B cell (primary cell): ENCODE measurements around the gene SCAND1. TPM values are rescaled to one million over a fixed set of nuclear protein-coding genes. Genes with fewer than 3 reads are reported as not detected.
A peak's percentile ranks its signal among the peaks of the same experiment; 100 is the strongest.

Source experiments
- ATAC-seq: fragments of 200-7000 bp; cut with Tn5 transposase; one replicate; pipeline ENCODE4 v1.10.0; 2021; ENCODE audit warnings: low read depth, mild to moderate bottlenecking, moderate number of reproducible peaks, moderate library complexity
- CTCF ChIA-PET: fragments of 350-600 bp; sonication (Branson Sonifier 250); formaldehyde crosslinking; loops from one replicate; lab custom pipeline; 2021; ENCODE audit warnings: antibody characterized with exemption, inconsistent platforms; lab: Charles Lee
- POLR2A ChIA-PET: fragments of 350-600 bp; sonication (Branson Sonifier 250); formaldehyde crosslinking; loops from one replicate; lab custom pipeline; 2021; ENCODE audit warnings: antibody characterized with exemption; lab: Charles Lee
- DNase-seq: peaks from one replicate; pipeline ENCODE4 v3.0.0; 2013
- H2AFZ ChIP-seq: 2 replicates; pipeline ENCODE4 v1.6.1; 2012; ENCODE audit warnings: mild to moderate bottlenecking, low read depth, low read length; ENCODE audit not compliant: insufficient read depth, poor library complexity, severe bottlenecking
- H3K27ac ChIP-seq, 2 donors: 1 replicate in 1 of 2; 2 replicates in 1 of 2; pipeline ENCODE4 v1.5.1; 2012 to 2013; ENCODE audit warnings: low read length in 2 of 2, mild to moderate bottlenecking in 2 of 2, moderate library complexity in 1 of 2
- H3K27me3 ChIP-seq, 4 experiments: fragments of 200-600 bp in 1 of 4; sonication (generic) in 1 of 4; replicated peaks in 1 of 4; 1 replicate in 2 of 4; 2 replicates in 2 of 4; pipeline versions ENCODE4 v1.6.1 to v1.7.0; 2013 to 2016; ENCODE audit warnings: low read length in 3 of 4, mild to moderate bottlenecking in 2 of 4, mixed read lengths in 1 of 4, moderate library complexity in 1 of 4; ENCODE audit not compliant: insufficient read depth in 4 of 4, control insufficient read depth in 3 of 4; ENCODE audit errors: control extremely low read depth in 1 of 4
- H3K36me3 ChIP-seq, 2 experiments: replicated peaks in 1 of 2; 1 replicate in 1 of 2; 2 replicates in 1 of 2; pipeline versions ENCODE4 v1.6.1 to v1.7.1; 2013; ENCODE audit warnings: low read length in 1 of 2; ENCODE audit not compliant: insufficient read depth in 2 of 2, control insufficient read depth in 1 of 2; ENCODE audit errors: control extremely low read depth in 1 of 2, extremely low read depth in 1 of 2
- H3K4me1 ChIP-seq, 2 donors: fragments of 200-600 bp in 1 of 2; sonication (generic) in 1 of 2; 1 replicate in 1 of 2; 2 replicates in 1 of 2; pipeline versions ENCODE4 v1.5.1 to v1.6.1; 2013 to 2017; ENCODE audit warnings: low read length in 2 of 2; ENCODE audit not compliant: control insufficient read depth in 2 of 2, insufficient read depth in 2 of 2
- H3K4me2 ChIP-seq: replicated peaks from 2 replicates; pipeline ENCODE3; 2012; ENCODE audit warnings: mild to moderate bottlenecking, low read depth, low read length; ENCODE audit not compliant: poor library complexity, severe bottlenecking
- H3K4me3 ChIP-seq, 5 experiments: fragments of 200-600 bp in 1 of 5; sonication (generic) in 1 of 5; 1 replicate in 3 of 5; 2 replicates in 2 of 5; pipeline versions ENCODE4 v1.5.1 to v1.7.0; 2011 to 2016; ENCODE audit warnings: low read length in 4 of 5, mild to moderate bottlenecking in 4 of 5, low read depth in 2 of 5, control low read depth in 1 of 5, moderate library complexity in 1 of 5; ENCODE audit not compliant: insufficient read depth in 1 of 5; ENCODE audit errors: control extremely low read depth in 1 of 5, extremely low read depth in 1 of 5
- H3K79me2 ChIP-seq: fragments of 200-600 bp; sonication (generic); one replicate; pipeline ENCODE4 v1.6.0; 2016; ENCODE audit warnings: low read length; ENCODE audit not compliant: control insufficient read depth, insufficient read depth
- H3K9ac ChIP-seq: fragments of 200-600 bp; sonication (generic); 2 replicates; pipeline ENCODE4 v1.6.1; 2017; ENCODE audit warnings: mild to moderate bottlenecking, low read length, moderate library complexity
- H3K9me3 ChIP-seq, 3 donors: one replicate each; pipeline versions ENCODE4 v1.6.1 to v1.7.1; 2013; ENCODE audit warnings: low read length in 2 of 3; ENCODE audit not compliant: control insufficient read depth in 2 of 3, insufficient read depth in 1 of 3; ENCODE audit errors: control extremely low read depth in 1 of 3
- H4K20me1 ChIP-seq: 2 replicates; pipeline ENCODE4 v1.6.0; 2012; ENCODE audit warnings: mild to moderate bottlenecking, low read length; ENCODE audit not compliant: insufficient read depth, control insufficient read depth, poor library complexity, severe bottlenecking
- H3K27ac Mint-ChIP-seq: one replicate; pipeline ENCODE4 v1.8.0; 2021; ENCODE audit warnings: mixed read lengths
- H3K27me3 Mint-ChIP-seq: one replicate; pipeline ENCODE4 v1.8.0; 2021; ENCODE audit warnings: mixed read lengths
- H3K4me1 Mint-ChIP-seq: one replicate; pipeline ENCODE4 v1.8.0; 2021; ENCODE audit warnings: mixed read lengths
- H3K4me3 Mint-ChIP-seq: one replicate; pipeline ENCODE4 v1.8.0; 2021; ENCODE audit warnings: mixed read lengths
- H3K9me3 Mint-ChIP-seq: one replicate; pipeline ENCODE4 v1.8.0; 2022; ENCODE audit warnings: mixed read lengths; ENCODE audit not compliant: insufficient read depth
- EZH2 ChIP-seq: IDR thresholded peaks from 2 replicates; pipeline ENCODE4 v1.6.1; 2012; ENCODE audit warnings: borderline replicate concordance, low read depth, mild to moderate bottlenecking, moderate library complexity, low read length; ENCODE audit not compliant: insufficient read depth, poor library complexity, severe bottlenecking
- WGBS: methylation state at CpG from one replicate; pipeline ENCODE4 v1.1.5; 2013; ENCODE audit warnings: missing lambda C conversion rate; ENCODE audit not compliant: insufficient coverage; 5-methylcytosine and 5-hydroxymethylcytosine counted together
- intact Hi-C: fragments of 100-400 bp; cut with micrococcal nuclease; formaldehyde crosslinking; loops from one replicate; pipeline ENCODE4 v1.10.0; 2022
- polyA plus RNA-seq: library from polyadenylated mRNA; depleted of rRNA; stranded (reverse); fragments of >200 nt; gene quantifications from 2 replicates; pipeline ENCODE4 v1.2.3, GENCODE V29; 2012
- total RNA-seq, 2 donors: library from RNA; stranded (reverse); fragments of 120-200 nt in 1 of 2; gene quantifications; 1 replicate in 1 of 2; 2 replicates in 1 of 2; pipeline versions ENCODE4 v1.2.3 to v1.2.4, GENCODE V29; 2013 to 2022
- TF ChIP-seq, protein P1 (sequence below): fragments of 200-600 bp; IDR thresholded peaks from one replicate; pipeline ENCODE4 v1.8.0; 2022; ENCODE audit warnings: antibody characterized with exemption, mild to moderate bottlenecking

The SCAND1 gene
- total and polyA plus RNA-seq, 2 donors (not counting 1 experiment from before 2014, with no cell fraction given), result 42.0 to 102 TPM

DNA sequence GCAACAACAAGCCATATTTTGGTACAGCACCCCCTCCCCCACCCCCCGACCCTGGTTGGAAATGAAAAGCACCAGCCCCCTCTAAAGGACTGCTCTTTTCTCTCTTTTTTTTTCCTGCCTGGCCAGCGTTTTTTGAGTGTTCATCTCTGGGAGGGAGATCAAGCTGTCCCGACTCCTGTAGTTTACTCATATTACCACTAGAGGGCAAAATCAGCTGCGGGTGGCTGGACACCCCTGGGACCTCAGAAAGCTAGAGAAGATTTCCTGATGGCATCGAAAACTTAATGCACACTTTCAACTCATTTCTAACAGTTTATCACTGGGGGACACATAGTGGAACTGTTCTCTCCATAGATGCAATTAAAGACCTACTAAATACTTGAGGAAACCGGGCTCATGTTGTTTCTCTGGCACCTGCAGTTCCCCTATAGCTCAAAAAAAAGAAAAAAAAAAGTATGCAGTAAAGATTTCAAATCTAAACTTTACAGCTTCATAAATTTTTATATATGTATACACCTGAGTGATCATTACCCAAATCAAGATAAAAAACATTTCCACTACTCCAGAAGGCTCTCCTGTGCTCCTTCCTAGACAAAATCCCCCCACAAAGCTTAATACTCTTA lies 38.5 kb upstream of the SCAND1 start:
- peak overlapping the region; percentile 49 for H3K4me2 ChIP-seq
- H3K9me3 Mint-ChIP-seq, result no peaks in the 10 kb centered on the region

More for the DNA sequence above, 38.5 kb upstream of the SCAND1 start:
- Histone ChIP-seq H3K9ac (no peak overlapping the region), H3K79me2 (no peaks in the 10 kb centered on the region), H4K20me1 (no peaks in the 10 kb centered on the region), H3K27me3 (peaks cover 0 to 5% (median 1%) of the 10 kb centered on the region in 4 experiments), H3K4me3 (no peak overlapping the region), H3K9me3 (no peaks in the 10 kb centered on the region), H2AFZ (peak overlapping the region; percentile 43), H3K27ac (no peak overlapping the region), H3K36me3 (no peaks in the 10 kb centered on the region), H3K4me1 (peaks cover 4% of the 10 kb centered on the region in 2 donors)
- peak; percentile 80 for ATAC-seq
- Mint-ChIP-seq H3K4me1 (peaks cover 9% of the 10 kb centered on the region), H3K4me3 (no peak overlapping the region), H3K27me3 (peaks cover 17% of the 10 kb centered on the region), H3K27ac (no peak overlapping the region)
- DNase-seq, result peak; percentile 81
- ChIA-PET CTCF (interaction anchor here (0.6 to 14.3 kb wide), 39 partner anchors 11 to 1175 kb away, joined by 3 to 848 read pairs (median 4); partner anchors contain the start of genes NDRG3 and SCAND1), POLR2A (interaction anchor here (0.9 to 1.2 kb wide), 3 partner anchors 39 to 145 kb away, joined by 3 to 9 read pairs (median 7); no protein-coding TSS in a partner anchor)
- no peak for TF ChIP-seq EZH2
- TF ChIP-seq, protein P1, sequence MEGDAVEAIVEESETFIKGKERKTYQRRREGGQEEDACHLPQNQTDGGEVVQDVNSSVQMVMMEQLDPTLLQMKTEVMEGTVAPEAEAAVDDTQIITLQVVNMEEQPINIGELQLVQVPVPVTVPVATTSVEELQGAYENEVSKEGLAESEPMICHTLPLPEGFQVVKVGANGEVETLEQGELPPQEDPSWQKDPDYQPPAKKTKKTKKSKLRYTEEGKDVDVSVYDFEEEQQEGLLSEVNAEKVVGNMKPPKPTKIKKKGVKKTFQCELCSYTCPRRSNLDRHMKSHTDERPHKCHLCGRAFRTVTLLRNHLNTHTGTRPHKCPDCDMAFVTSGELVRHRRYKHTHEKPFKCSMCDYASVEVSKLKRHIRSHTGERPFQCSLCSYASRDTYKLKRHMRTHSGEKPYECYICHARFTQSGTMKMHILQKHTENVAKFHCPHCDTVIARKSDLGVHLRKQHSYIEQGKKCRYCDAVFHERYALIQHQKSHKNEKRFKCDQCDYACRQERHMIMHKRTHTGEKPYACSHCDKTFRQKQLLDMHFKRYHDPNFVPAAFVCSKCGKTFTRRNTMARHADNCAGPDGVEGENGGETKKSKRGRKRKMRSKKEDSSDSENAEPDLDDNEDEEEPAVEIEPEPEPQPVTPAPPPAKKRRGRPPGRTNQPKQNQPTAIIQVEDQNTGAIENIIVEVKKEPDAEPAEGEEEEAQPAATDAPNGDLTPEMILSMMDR, result peak; percentile 83
- intact Hi-C loops, result loop anchor here (10.0 kb wide), 1 partner anchor 72 kb away; no protein-coding TSS in a partner anchor
- WGBS, result 0% methylated on average over 3 of the region's 6 CpGs
